Measurements from ENCODE around the gene ZNF660.
A peak's percentile ranks its signal among the peaks of the same experiment; 100 is the strongest.
"Not testable (repeated sequence)": the region's sequence is repeated elsewhere in the genome, so short reads cannot be mapped to it uniquely, and the experiment has no call there.

The ZNF660 gene

DNA sequence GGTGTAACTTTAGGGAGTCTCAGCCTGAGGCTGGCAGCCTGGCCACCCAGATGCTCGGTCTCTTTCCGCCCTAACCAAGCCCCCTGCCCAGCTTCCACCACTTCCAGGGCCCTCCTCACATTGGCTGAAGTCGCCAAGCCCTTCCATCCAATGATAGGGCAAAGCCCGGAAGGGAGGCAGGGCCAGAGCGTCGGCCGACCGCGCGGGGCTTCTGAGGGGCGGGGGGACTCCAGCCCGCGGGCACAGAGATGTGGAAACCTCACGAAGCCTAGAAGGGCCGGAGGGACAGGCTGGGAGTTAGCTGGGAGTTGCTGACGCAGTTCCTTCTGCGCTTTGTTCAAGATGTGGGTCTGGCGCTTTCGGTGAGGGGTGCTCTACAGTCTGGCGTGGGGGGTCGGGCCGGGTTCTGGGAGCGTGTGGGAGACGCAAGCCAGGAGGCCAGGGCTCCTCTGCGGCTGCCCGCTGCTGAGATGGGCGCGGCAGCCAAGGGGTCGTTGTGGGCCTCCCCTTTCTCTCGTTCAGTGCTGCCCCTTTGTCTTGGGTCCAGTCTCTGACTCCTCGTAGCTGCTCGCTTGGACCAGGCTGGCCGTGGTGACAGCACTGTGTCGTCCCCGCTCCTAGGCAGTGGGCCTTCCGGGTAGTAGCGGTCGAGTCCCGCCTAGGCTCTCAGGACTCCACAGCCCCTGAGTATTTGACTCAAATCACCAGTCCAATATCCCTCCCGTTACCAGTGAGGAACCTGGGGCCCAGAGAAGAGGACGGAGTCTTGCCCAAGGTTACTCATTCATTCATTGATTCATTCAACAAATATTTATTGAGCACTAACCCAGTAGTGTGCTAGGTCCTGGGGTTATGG, at the start of gene ZNF660:
TSS of gene ZNF660 (plus strand) at position 319 of the 856 bp plus-strand sequence. CDS start 9,230 bp downstream, outside the sequence.
- peak; percentile 36 for DNase-seq (ENCODE audit: low spot score)

DNA sequence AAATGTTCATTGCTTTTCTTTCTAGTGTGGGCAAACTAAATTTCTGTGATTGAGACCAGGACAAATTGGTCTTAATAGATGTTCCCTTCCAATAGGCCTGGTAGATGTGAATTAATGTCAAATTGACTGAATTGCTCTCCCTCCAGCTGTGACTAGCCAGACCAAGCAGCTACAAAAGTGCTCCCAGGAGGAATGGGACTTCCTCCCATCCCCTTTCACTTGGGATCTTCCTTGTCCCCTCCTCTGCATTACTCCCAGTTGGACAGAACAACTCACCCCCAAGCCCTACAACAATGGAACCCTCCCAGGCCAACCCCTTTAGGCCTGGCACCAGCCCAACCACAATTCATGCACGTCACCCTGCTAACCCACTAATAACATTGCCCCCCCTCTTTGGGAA, 49.4 kb upstream of the ZNF660 start:
- DNase-seq (ENCODE audit: low spot score) = no peak

DNA sequence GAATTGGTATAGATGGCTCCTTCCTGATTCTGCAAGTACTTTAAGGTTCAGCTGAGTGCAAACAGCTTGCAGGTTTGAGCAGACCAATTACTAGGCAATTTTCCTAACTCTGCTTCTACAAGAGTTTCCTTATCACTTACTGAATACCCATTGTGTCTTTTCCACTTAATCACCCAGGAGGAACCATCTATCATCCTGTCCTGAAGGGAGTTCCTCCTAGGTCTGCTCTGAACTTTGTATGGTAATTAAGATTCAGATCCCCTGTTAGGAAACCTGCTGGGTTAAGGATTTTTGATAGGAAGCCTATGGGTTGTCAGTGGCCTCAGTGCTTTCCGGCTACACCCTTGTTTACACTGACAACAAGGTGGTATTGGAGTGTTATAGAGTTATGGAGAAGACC, 40.0 kb upstream of the ZNF660 start:
- not testable (repeated sequence) for DNase-seq (ENCODE audit: low spot score)

- DNase-seq (ENCODE audit: low spot score) = peak; percentile 40
These were observed 29.9 kb upstream of the ZNF660 start, which contains the start of gene ZKSCAN7 for GRCh38 chr3:44554626-44555592. ZKSCAN7 (plus strand) TSS chr3:44555193; CDS start chr3:44557048, 1,855 bp downstream.

GRCh38 chr3:44555723-44556122, 29.0 kb upstream of the ZNF660 start:
- DNase-seq (ENCODE audit: low spot score) = peak; percentile 4

- DNase-seq (ENCODE audit: low spot score) = no peak
These were observed 27.7 kb upstream of the ZNF660 start for GRCh38 chr3:44557074-44557473.

- no peak for DNase-seq (ENCODE audit: low spot score)
These were observed 23.7 kb upstream of the ZNF660 start for GRCh38 chr3:44561076-44561475.

- no peak for DNase-seq (ENCODE audit: low spot score)
These were observed 22.6 kb upstream of the ZNF660 start for GRCh38 chr3:44562147-44562546.

- DNase-seq (ENCODE audit: low spot score) = no peak
These were observed 16.2 kb upstream of the ZNF660 start for GRCh38 chr3:44568561-44568960.

GRCh38 chr3:44571024-44571423, 13.7 kb upstream of the ZNF660 start:
- no peak for DNase-seq (ENCODE audit: low spot score)

DNA sequence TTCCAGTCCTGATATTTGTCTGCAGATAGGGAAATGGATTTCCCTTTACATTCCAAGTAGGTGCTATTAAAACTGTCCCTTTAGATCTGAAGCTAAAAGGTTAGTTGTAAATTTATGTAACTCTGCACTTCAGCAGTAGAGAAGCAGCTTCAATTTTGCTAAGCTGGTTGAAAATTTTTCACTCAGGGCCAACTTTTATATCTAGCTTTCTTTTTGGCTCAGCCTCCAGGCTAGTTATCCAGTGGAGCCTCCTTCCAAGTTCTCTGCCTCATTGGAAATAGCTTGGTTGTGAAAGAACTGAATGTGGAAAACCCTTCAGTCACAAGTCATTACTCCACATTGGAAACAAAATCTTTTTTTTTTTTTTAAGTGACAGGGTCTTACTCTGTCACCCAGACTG, 8.2 kb upstream of the ZNF660 start:
- no peak for DNase-seq (ENCODE audit: low spot score)

- not testable (repeated sequence) for DNase-seq (ENCODE audit: low spot score)
These were observed 7.3 kb upstream of the ZNF660 start for GRCh38 chr3:44577354-44577952.

- not testable (repeated sequence) for DNase-seq (ENCODE audit: low spot score)
These were observed 6.4 kb upstream of the ZNF660 start for GRCh38 chr3:44578316-44578715.

DNA sequence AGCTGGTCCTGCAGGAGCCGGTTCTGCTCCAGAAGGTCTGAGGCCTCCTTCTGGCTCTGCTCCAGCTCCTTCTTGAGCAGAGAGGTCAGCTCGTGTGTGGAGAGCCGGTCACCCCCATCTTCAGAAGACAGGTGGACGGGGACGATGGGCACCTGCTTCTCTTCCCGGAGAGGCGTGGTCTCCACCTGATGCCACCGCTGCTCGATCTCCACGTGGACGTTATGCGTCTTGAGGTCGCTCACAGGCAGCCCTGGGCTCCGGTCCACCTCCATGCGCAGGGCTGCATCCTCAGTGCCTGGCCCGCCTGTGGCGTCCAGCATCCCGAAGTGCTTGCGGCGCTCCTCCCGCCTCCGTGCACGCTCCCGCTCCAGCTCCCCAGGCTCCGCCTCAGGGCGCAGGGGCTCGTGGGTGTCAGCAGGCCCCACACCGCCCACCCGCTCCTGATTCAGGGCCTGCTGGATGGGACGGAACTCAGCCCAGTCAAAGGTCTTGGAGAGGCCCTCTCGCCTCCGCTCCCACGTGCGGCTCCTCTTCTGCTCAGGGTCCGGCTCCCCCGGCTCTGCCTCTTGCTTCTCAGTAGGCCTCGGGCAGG, 5.7 kb upstream of the ZNF660 start:
- not testable (repeated sequence) for DNase-seq (ENCODE audit: low spot score)

DNA sequence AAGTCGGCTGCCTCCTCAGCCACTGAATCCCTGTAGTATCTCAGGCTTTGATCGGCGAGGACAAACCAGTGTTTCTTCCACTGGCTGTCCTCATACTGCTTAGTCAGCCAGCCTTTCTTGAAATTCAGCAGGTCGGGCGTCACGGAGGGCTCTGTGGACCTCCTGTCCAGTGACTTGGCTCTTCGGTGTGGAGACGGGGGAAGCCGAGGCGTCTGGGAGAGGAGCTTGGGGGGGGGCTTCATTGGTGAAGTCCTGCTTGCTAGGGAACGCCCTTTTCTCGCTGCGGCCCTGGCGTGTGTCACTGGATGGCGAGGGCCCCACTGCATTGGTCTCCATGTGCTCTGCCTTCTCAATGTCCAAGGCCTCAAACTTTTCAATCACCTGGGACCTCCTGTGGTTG, 5.0 kb upstream of the ZNF660 start:
- not testable (repeated sequence) for DNase-seq (ENCODE audit: low spot score)

- DNase-seq (ENCODE audit: low spot score) = not testable (repeated sequence)
These were observed 3.8 kb upstream of the ZNF660 start for GRCh38 chr3:44580971-44581370.

DNA sequence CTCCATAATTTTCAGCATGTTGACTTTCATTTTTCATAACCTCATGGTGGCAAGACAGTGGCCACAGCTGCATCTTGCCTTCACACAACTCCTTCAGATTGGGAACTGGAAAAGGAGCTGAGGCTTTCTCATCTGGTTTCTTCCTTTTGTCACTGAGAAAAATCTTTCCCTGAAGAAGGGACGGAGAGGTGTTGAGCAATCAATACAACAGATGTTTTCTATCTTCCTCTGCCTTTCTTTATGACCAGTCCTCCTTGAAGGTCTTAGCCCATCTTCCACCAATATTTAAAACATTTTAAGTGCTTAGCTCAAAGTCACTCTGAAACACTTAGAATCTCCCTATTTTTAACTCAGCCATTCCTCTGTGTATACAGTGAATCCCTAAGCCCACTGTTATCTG, 11.9 kb downstream of the ZNF660 start:
- no peak for DNase-seq (ENCODE audit: low spot score)

GRCh38 chr3:44601749-44602148, 17.0 kb downstream of the ZNF660 start:
- no peak for DNase-seq (ENCODE audit: low spot score)

GRCh38 chr3:44612678-44613077, 27.9 kb downstream of the ZNF660 start:
- DNase-seq (ENCODE audit: low spot score) = no peak

GRCh38 chr3:44624749-44625480, 40.2 kb downstream of the ZNF660 start, which contains the start of gene ZNF197:
ZNF197 (plus strand) TSS chr3:44625036; CDS start chr3:44629155, 4,119 bp downstream.
- peak; percentile 66 for DNase-seq (ENCODE audit: low spot score)

DNA sequence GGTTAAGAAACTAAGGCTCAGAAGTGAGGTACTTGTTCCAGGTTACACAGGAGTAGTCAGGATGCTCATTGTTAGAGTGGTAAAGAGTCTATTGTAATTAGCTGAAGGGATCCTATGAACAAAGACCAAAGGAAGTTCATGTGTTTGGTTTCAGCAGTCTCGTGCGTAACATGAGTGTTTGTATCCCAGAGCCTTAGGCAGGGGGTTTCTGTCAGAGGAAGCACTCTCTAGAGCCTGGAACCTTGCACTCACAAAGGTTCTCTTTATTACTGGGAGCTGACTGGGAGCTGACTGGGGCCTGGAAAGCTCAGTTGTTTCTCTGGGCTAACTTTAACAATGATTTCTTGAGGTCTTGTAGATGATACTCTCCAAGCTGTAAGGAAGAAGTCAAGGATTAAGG, 44.0 kb downstream of the ZNF660 start:
- no peak for DNase-seq (ENCODE audit: low spot score)

Measured in NAMALWA (cell line).